ENCODE measurements around the gene DNAJC2. TPM values are rescaled to one million over a fixed set of nuclear protein-coding genes. Genes with fewer than 3 reads are reported as not detected.

The DNAJC2 gene
- total and polyA plus RNA-seq, 2 donors from 2014 or later: 14.4 to 20.9 TPM

DNA sequence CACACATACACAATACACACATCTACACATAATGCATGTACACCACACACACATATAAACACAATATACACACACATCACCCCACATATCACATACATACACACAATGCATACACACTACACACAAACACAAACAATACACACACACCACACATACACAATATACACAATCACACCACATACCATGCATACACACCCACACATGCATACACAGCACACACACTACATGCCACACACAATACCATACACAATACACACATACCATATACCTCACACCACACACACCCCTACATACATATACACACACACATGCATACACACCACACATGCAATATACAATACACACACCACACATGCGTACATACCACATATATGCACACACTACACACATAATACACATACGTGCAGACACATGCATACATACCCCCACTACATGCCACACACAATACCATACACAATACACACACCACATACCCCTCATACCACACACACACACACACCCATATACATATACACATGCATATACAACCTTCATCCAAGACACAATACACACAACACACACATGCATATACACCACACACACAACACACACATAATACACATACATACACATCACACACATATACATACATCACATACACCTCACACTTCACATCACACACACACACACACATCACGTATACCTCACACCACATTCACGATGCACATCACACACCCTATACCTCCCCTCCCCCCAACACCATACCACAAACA lies 36.9 kb upstream of the DNAJC2 start:
- intact Hi-C loops (cut with DNase I): no loop called here
- no peak overlapping the region for H3K9ac ChIP-seq (ENCODE audit: low read length in 3 of 3)
- H3K9me3 ChIP-seq (ENCODE audit: control insufficient read depth in 2 of 3, insufficient read depth in 1 of 3, low read length in 3 of 3): no peaks in the 10 kb centered on the region
- no peak for FAIRE-seq
- no peak overlapping the region for H3K27ac ChIP-seq (ENCODE audit: low read depth in 2 of 2, low read length in 2 of 2)
- TF ChIP-seq, protein P1, sequence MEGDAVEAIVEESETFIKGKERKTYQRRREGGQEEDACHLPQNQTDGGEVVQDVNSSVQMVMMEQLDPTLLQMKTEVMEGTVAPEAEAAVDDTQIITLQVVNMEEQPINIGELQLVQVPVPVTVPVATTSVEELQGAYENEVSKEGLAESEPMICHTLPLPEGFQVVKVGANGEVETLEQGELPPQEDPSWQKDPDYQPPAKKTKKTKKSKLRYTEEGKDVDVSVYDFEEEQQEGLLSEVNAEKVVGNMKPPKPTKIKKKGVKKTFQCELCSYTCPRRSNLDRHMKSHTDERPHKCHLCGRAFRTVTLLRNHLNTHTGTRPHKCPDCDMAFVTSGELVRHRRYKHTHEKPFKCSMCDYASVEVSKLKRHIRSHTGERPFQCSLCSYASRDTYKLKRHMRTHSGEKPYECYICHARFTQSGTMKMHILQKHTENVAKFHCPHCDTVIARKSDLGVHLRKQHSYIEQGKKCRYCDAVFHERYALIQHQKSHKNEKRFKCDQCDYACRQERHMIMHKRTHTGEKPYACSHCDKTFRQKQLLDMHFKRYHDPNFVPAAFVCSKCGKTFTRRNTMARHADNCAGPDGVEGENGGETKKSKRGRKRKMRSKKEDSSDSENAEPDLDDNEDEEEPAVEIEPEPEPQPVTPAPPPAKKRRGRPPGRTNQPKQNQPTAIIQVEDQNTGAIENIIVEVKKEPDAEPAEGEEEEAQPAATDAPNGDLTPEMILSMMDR (IDR thresholded peaks at IDR 0.05; ENCODE audit: borderline replicate concordance, extremely low read depth, insufficient read depth): no peak
- no peaks in the 10 kb centered on the region for H3K4me1 ChIP-seq (ENCODE audit: control insufficient read depth in 2 of 3, insufficient read depth in 2 of 3, low read depth in 1 of 3, low read length in 3 of 3)
- DNase-seq: no peak
- no peak overlapping the region for H3K4me3 ChIP-seq (ENCODE audit: low read length in 3 of 3)
- no peaks in the 10 kb centered on the region for H3K27me3 ChIP-seq (ENCODE audit: control insufficient read depth, insufficient read depth, low read length)
- H3K36me3 ChIP-seq (ENCODE audit: control insufficient read depth in 2 of 3, insufficient read depth in 3 of 3, low read length in 3 of 3): no peaks in the 10 kb centered on the region

DNA sequence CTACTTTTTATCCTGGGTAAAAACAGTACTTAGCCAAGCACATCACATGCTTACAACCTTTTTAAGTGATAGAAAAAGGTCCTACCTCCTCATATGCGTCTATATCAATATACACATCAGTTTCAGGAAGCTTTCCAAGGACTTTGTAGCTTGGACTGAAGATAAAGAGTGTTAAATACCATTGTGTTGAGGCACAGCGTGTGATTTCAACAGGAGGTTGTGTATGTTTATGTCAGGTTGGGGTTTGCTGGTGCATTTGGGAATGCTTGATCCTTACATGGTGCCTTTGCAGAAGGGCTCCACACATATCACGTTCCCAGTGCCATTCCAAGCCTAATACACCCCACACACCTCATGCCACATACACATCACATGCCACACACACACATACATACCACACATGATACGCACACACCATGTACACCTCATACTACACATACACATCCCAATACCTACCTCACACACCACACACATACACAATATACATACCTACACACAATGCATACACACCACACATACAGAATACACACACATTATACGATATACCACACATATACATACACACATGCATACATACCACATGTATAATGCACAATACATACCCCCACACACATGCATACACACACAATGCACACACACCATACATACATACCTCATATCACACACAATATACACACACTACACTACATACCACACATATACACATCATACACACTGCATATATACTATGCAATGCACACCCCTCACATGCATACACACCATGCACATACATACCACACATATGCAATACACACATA lies 36.0 kb upstream of the DNAJC2 start:
- Histone ChIP-seq H3K4me1 (ENCODE audit: control insufficient read depth in 2 of 3, insufficient read depth in 2 of 3, low read depth in 1 of 3, low read length in 3 of 3) (no peaks in the 10 kb centered on the region), H3K9me3 (ENCODE audit: control insufficient read depth in 2 of 3, insufficient read depth in 1 of 3, low read length in 3 of 3) (no peaks in the 10 kb centered on the region), H3K27ac (ENCODE audit: low read depth in 2 of 2, low read length in 2 of 2) (no peak overlapping the region), H3K36me3 (ENCODE audit: control insufficient read depth in 2 of 3, insufficient read depth in 3 of 3, low read length in 3 of 3) (no peaks in the 10 kb centered on the region), H3K9ac (ENCODE audit: low read length in 3 of 3) (no peak overlapping the region), H3K4me3 (ENCODE audit: low read length in 3 of 3) (no peak overlapping the region), H3K27me3 (ENCODE audit: control insufficient read depth, insufficient read depth, low read length) (no peaks in the 10 kb centered on the region)
- FAIRE-seq (no peak), DNase-seq (no peak)
- TF ChIP-seq, protein P1 (IDR thresholded peaks at IDR 0.05; ENCODE audit: borderline replicate concordance, extremely low read depth, insufficient read depth): no peak
- intact Hi-C loops (cut with DNase I): no loop called here

DNA sequence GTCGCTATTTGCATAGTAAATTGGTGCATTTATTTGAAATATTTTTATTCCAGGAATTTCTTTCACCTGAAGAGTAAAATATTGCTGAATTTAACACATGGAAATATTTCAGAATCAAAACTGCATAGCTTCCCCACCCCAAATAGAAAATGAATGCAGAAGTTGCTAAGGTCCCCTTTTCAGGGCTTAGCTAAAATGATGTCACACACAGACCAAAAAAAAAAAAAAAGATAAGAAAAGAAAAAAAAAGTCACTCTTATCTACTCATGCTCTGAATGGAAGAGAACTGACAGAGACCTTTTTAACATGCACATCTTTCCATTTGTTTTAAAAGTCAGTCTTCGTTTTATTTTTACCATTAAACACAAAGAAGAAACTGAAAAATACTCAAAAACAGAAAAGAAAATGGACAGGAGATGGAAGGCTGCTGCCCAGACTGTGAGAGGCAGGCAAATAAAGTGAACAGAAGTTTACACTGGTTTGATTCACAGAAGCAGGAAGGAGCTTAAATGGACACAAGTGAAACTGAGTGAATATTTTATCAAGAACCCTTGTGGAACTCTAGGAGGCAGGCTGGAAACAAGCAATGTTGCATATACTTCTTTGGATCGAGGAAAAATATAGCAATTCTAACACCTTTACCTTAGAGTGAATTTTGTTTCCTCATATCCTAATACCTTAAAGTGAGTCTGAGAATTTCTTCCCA lies 34.9 kb upstream of the DNAJC2 start:
- Histone ChIP-seq H3K27ac (ENCODE audit: low read depth in 2 of 2, low read length in 2 of 2) (no peak overlapping the region), H3K9ac (ENCODE audit: low read length in 3 of 3) (no peak overlapping the region), H3K27me3 (ENCODE audit: control insufficient read depth, insufficient read depth, low read length) (no peaks in the 10 kb centered on the region), H3K36me3 (ENCODE audit: control insufficient read depth in 2 of 3, insufficient read depth in 3 of 3, low read length in 3 of 3) (no peaks in the 10 kb centered on the region), H3K9me3 (ENCODE audit: control insufficient read depth in 2 of 3, insufficient read depth in 1 of 3, low read length in 3 of 3) (no peaks in the 10 kb centered on the region), H3K4me1 (ENCODE audit: control insufficient read depth in 2 of 3, insufficient read depth in 2 of 3, low read depth in 1 of 3, low read length in 3 of 3) (no peaks in the 10 kb centered on the region), H3K4me3 (ENCODE audit: low read length in 3 of 3) (no peak overlapping the region)
- FAIRE-seq (no peak), DNase-seq (no peak)
- TF ChIP-seq, protein P1 (IDR thresholded peaks at IDR 0.05; ENCODE audit: borderline replicate concordance, extremely low read depth, insufficient read depth): no peak
- intact Hi-C loops (cut with DNase I): no loop called here
